ENCODE measurements around the gene ARNT2.

Gene ARNT2

GRCh38 chr15:80444680-80445251 lies 40.6 kb downstream of the ARNT2 start:
- no peak for DNase-seq

- no peak for DNase-seq
Observed at GRCh38 chr15:80445300-80446041, 41.3 kb downstream of the ARNT2 start.

- DNase-seq, result no peak
Observed at GRCh38 chr15:80447077-80447476, 42.9 kb downstream of the ARNT2 start.

GRCh38 chr15:80449825-80450224 lies 45.6 kb downstream of the ARNT2 start:
- no peak for DNase-seq

- no peak for DNase-seq
Observed at GRCh38 chr15:80450811-80451321, 46.7 kb downstream of the ARNT2 start.

GRCh38 chr15:80452166-80452565 lies 48.0 kb downstream of the ARNT2 start:
- no peak for DNase-seq

- no peak for DNase-seq
Observed at GRCh38 chr15:80455051-80455648, 51.0 kb downstream of the ARNT2 start.

GRCh38 chr15:80455668-80456442 lies 51.7 kb downstream of the ARNT2 start:
- DNase-seq, result peak; percentile 63

- no peak for DNase-seq
Observed at GRCh38 chr15:80456517-80457492, 52.6 kb downstream of the ARNT2 start.

GRCh38 chr15:80457896-80458295 lies 53.7 kb downstream of the ARNT2 start:
- DNase-seq, result no peak

- DNase-seq, result no peak
Observed at GRCh38 chr15:80458580-80458979, 54.4 kb downstream of the ARNT2 start.

GRCh38 chr15:80459380-80459779 lies 55.2 kb downstream of the ARNT2 start:
- DNase-seq, result no peak

- no peak for DNase-seq
Observed at GRCh38 chr15:80459818-80460217, 55.6 kb downstream of the ARNT2 start.

GRCh38 chr15:80461356-80462095 lies 57.3 kb downstream of the ARNT2 start:
- no peak for DNase-seq

GRCh38 chr15:80462111-80462510 lies 57.9 kb downstream of the ARNT2 start:
- DNase-seq, result no peak

GRCh38 chr15:80462836-80463512 lies 58.8 kb downstream of the ARNT2 start:
- no peak for DNase-seq

GRCh38 chr15:80464951-80465625 lies 60.9 kb downstream of the ARNT2 start:
- DNase-seq, result no peak

- DNase-seq, result no peak
Observed at GRCh38 chr15:80465626-80466005, 61.4 kb downstream of the ARNT2 start.

GRCh38 chr15:80466543-80466942 lies 62.4 kb downstream of the ARNT2 start:
- no peak for DNase-seq

- DNase-seq, result no peak
Observed at GRCh38 chr15:80467311-80467714, 63.1 kb downstream of the ARNT2 start.
